Activated CD4-positive, CD25-positive, alpha-beta regulatory T cell treated with anti-CD3 and anti-CD28 coated beads, Interleukin-2, amount 50 U/mL, for 72 hours (primary cell): Measurements from ENCODE around the gene OPN1MW3.
"Not testable (repeated sequence)": the region's sequence is repeated elsewhere in the genome, so short reads cannot be mapped to it uniquely, and the experiment has no call there.

Source experiments
- DNase-seq: peaks from one replicate; pipeline ENCODE4 v3.0.0; 2021

Gene OPN1MW3

DNA sequence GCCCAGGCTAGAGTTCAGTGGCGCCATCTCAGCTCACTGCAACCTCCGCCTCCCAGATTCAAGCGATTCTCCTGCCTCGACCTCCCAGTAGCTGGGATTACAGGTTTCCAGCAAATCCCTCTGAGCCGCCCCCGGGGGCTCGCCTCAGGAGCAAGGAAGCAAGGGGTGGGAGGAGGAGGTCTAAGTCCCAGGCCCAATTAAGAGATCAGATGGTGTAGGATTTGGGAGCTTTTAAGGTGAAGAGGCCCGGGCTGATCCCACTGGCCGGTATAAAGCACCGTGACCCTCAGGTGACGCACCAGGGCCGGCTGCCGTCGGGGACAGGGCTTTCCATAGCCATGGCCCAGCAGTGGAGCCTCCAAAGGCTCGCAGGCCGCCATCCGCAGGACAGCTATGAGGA, at the start of gene OPN1MW3:
OPN1MW3 (plus strand) TSS at position 301 of the 400 bp plus-strand sequence; CDS start at position 339, 38 bp downstream.
- not testable (repeated sequence) for DNase-seq

DNA sequence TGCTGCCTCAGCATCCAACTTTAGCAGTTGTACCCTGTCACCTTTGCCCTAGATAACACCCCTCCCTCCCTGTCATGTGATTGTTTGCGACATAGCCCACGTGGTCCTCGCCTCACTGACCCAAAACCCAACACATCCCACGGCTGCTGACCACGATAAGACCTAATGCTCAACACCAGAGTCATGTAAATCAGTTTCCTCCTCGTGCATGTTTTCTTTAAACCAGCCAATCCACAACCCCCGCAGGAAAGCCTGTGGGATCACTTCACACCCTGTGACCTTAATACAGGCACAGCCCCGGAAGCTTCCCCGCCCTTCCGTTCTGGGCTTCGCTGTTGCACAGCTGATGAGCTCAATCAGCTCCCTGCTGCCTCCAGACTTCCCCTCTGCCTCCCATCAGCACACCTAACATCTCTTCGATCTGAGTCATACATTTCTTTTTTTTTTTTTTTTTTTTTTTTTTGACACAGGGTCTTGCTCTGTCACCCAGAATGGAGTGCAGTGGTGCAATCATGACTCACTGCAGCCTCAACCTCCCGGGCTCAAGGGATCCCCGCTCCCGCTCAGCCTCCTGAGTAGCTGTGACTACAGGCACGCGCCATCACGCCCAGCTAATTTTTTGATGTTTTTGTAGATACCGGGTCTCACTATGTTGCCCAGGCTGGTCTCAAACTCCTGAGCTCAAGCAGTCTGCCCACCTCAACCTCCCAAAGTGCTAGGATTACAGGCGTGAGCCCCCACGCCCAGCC, 47.5 kb upstream of the OPN1MW3 start:
- not testable (repeated sequence) for DNase-seq

GRCh38 chrX:154211057-154211456, 46.3 kb upstream of the OPN1MW3 start:
- not testable (repeated sequence) for DNase-seq

DNA sequence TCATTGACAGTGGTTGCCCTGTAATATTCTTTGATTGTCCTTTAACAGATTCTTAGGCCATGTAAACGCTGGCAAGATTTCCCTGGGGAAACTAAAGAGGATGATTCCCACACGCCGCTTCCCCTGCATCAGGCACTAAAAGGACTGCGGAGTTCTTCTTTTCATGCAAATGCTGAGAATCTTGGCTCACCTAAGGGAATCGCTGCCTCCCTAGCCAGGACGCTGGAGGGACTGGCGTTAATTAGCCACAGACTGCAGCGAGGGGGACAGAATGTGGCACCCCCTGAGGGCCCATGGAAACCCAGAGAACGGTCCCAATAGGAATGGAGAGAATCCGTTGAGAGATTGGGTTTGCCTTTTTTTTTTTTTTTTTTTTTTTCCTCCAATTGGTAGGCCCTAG, 45.9 kb upstream of the OPN1MW3 start:
- not testable (repeated sequence) for DNase-seq

GRCh38 chrX:154219456-154219855, 37.9 kb upstream of the OPN1MW3 start, which contains the start of gene OPN1MW2:
TSS of gene OPN1MW2 (plus strand) at chrX:154219756. CDS start at chrX:154219816, 60 bp downstream.
- not testable (repeated sequence) for DNase-seq

DNA sequence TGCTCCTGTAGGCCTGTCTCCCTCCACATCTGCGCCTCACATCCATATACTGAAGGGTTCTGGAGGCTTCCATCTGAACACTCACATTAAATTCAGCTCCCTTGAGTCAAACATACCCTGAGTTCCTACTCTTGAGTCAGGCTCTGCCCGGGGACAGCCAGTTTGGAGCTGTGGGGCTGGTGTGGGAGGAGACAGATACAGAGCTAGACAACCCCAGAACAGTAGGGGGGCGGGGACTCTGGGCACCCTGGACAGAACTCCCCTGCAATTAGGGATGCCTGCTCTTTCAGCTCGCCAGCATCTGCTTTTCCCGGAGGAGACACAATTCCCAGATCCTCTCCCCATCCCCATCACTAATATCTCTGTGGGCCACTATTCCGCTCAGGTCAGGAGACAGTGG, 32.1 kb upstream of the OPN1MW3 start:
- DNase-seq: not testable (repeated sequence)

DNA sequence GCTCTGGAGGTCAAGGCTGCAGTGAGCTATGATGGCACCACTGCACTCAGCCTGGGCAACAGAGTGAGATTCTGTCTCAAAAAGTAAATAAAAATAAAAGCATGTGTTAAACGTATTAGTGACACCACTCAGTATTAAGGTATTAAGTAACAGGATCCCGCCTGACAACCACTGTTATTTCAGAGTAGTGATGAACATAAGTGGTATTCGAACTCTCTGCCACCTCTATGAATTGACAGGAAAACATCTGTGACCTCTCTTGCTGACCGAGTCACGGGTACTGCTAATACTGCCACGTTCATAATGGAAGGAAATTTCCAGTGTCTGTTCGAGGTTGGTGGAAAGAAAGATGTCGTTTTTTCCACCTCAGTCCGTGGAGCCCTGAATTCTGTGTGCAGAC, 30.7 kb upstream of the OPN1MW3 start:
- not testable (repeated sequence) for DNase-seq

GRCh38 chrX:154231443-154231842, 25.9 kb upstream of the OPN1MW3 start:
- not testable (repeated sequence) for DNase-seq

- not testable (repeated sequence) for DNase-seq
Measured at GRCh38 chrX:154233620-154234019, 23.8 kb upstream of the OPN1MW3 start.

DNA sequence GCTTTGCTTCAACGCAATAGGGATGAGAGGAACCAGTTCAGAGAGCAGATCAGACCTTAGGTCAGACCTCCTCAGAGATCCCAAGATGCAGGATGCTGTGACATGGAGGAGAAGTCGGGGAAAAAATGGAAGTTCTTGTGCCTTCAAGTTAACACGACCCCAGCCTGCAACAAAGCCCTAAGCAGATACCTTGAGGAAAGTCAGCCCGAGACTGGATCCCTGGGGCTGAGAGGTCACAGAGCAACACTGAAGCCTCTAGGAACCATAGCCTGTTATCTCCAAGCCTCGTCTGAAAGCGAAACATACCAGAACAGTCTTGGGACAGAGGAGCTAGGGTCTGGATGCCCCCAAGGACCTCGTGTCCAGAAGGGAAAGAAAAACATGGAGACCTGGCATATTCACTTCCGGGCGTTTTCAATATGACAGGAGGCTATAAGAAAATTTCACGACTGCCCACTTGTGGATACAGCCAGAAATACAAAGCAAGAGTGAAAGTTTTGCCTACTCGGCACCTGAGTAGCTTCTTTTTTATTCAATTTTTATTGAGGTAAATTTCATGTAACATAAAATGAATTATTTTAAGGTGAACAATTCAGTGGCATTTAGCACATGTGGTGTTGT, 18.3 kb upstream of the OPN1MW3 start:
- not testable (repeated sequence) for DNase-seq

DNA sequence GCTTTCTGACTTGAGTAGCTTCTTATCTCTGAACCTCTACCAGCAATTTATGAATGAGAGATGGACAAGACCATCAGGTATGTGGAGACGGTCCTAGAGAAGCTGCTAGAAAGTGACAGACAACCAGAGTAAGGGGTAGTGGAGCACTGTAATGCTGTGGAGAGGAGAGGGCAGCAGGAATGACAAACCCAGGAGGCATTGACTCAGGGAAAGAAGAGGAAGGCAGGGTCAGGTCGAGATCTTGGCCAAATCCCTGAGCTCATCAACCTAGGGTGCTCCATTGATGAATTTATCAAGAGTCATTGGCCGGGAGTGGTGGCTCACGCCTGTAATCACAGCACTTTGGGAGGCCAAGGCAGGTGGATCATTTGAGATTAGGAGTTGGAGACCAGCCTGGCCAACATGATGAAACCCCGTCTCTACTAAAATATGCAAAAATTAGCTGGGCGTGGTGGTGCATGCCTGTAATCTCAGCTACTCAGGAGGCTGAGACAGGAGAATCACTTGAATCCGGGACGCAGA, 17.3 kb upstream of the OPN1MW3 start:
- DNase-seq: not testable (repeated sequence)

DNA sequence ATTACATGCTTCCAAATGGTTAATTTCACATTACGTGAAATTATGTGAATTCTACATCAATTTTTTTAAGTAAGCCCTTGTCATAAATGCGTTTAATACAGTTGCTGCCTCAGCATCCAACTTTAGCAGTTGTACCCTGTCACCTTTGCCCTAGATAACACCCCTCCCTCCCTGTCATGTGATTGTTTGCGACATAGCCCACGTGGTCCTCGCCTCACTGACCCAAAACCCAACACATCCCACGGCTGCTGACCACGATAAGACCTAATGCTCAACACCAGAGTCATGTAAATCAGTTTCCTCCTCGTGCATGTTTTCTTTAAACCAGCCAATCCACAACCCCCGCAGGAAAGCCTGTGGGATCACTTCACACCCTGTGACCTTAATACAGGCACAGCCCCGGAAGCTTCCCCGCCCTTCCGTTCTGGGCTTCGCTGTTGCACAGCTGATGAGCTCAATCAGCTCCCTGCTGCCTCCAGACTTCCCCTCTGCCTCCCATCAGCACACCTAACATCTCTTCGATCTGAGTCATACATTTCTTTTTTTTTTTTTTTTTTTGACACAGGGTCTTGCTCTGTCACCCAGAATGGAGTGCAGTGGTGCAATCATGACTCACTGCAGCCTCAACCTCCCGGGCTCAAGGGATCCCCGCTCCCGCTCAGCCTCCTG, 9.9 kb upstream of the OPN1MW3 start:
- DNase-seq: not testable (repeated sequence)

DNA sequence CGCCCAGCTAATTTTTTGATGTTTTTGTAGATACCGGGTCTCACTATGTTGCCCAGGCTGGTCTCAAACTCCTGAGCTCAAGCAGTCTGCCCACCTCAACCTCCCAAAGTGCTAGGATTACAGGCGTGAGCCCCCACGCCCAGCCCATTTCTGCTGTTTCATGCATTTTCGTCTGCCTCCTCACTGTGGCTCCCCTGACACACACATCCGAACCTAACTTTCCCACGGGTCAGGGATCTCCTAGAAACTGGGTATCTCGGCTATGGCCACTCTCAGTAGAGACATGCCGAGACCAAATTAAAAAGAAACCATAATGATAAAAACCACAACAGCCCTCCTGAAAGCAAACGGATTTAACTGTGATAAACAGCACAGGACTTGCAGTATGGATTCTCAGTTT, 9.3 kb upstream of the OPN1MW3 start:
- not testable (repeated sequence) for DNase-seq

DNA sequence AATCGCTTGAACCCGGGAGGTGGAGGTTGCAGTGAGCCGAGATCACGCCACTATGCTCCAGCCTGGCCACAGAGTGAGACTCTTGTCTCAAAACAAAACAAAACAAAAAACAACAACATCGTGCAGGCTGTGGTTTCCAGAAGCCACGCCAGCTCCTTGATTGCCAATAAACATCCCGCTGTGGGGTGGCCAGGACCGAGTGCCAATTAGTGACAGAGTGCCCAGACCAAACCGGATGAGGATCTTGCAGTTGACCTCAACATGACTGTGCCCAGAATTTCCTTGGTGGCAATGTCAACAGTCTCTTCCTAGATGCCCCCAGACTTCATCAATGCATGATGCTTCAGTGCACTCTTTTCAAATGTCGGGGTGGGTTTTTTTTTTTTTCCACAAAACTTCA, 1.3 kb downstream of the OPN1MW3 start:
- not testable (repeated sequence) for DNase-seq

- not testable (repeated sequence) for DNase-seq
Measured at GRCh38 chrX:154263072-154263471, 5.7 kb downstream of the OPN1MW3 start.

DNA sequence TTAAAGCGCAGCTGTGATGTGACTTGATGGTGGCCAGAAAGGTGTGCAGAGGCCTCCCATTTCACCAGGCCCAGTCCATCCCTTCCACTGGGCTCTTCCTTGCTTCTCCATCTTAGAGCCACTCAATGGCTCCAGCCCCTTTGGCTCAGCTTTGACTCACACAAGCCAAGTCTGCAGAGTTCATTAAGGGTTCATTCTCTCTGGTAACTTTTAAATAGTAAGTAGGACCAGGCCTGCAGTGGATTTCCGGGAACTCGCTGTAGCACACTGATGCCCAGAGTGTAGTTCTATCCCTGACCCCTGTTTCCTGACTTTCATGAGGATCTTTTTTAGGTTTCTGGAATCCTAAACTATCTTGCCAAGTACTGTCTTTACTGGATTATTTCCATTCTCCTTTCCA, 11.9 kb downstream of the OPN1MW3 start:
- not testable (repeated sequence) for DNase-seq

GRCh38 chrX:154284489-154285338, 27.3 kb downstream of the OPN1MW3 start:
- DNase-seq: not testable (repeated sequence)

GRCh38 chrX:154286406-154286805, 29.0 kb downstream of the OPN1MW3 start:
- not testable (repeated sequence) for DNase-seq

DNA sequence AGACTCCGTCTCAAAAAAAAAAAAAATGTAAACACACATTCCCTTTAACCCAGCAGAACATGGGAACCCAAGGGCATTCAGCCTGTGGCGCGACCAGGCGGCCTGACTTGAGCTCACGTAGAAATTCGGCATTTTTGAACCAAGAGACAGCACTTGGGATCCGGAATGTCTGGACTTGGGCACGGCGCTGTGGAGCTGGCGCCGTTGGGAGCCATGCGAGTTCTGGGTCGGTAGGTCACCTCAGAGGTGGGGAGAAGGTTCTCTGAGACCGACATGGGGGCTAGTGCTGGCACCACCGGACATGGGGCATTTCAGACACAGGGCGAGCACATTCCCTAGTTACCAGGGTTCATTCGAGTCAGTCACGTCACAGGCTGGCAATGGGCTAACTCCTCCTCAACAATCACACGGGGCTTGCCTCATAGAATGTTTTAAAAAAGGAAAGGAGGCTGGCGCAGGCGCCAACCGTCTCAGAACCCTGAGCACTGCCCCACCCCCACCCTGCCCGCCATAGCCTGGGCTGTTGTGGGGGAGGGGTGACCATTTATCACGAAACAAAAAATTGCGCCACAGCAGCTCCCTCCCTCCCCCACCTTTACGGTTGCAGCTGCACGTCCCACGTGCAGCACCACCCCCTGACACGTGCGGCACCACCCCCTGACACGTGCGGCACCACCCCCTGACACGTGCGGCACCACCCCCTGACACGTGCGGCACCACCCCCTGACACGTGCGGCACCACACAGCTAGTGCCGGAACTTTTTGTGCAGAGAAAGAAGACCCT, 37.6 kb downstream of the OPN1MW3 start, which contains the start of gene TEX28:
TEX28 (minus strand) TSS at position 334 of the 784 bp plus-strand sequence. CDS start 3,007 bp downstream, outside the sequence.
- no peak for DNase-seq

- no peak for DNase-seq
Measured at GRCh38 chrX:154295664-154296310, 38.4 kb downstream of the OPN1MW3 start, which contains the start of gene TKTL1. TSS of gene TKTL1 (plus strand) at chrX:154295795. CDS start at chrX:154295860, 65 bp downstream.

- DNase-seq: no peak
Measured at GRCh38 chrX:154296731-154297130, 39.3 kb downstream of the OPN1MW3 start.
